Activated CD4-positive, alpha-beta memory T cell treated with anti-CD3 and anti-CD28 coated beads for 36 hours (primary cell): ENCODE measurements around the gene RALGPS1. TPM values are rescaled to one million over a fixed set of nuclear protein-coding genes. Genes with fewer than 3 reads are reported as not detected.
A peak's percentile ranks its signal among the peaks of the same experiment; 100 is the strongest.

Source experiments
- CTCF ChIA-PET: fragments of 350-600 bp; sonication (Branson Sonifier 250); formaldehyde crosslinking; loops from one replicate; lab custom pipeline; 2021; ENCODE audit warnings: antibody characterized with exemption, inconsistent platforms; lab: Charles Lee
- POLR2A ChIA-PET: fragments of 350-600 bp; sonication (Branson Sonifier 250); formaldehyde crosslinking; loops from one replicate; lab custom pipeline; 2021; ENCODE audit warnings: antibody characterized with exemption; lab: Charles Lee
- DNase-seq: peaks from one replicate; pipeline ENCODE4 v3.0.0-alpha.2; 2020
- H3K27ac Mint-ChIP-seq: one replicate; pipeline ENCODE4 v1.8.0; 2021; ENCODE audit warnings: mixed read lengths
- H3K27me3 Mint-ChIP-seq: one replicate; pipeline ENCODE4 v1.8.0; 2021; ENCODE audit warnings: mixed read lengths
- H3K36me3 Mint-ChIP-seq: one replicate; pipeline ENCODE4 v1.8.0; 2021; ENCODE audit warnings: mixed read lengths
- H3K4me1 Mint-ChIP-seq: one replicate; pipeline ENCODE4 v1.8.0; 2021; ENCODE audit warnings: low read depth, mixed read lengths
- H3K4me3 Mint-ChIP-seq: one replicate; pipeline ENCODE4 v1.8.0; 2021; ENCODE audit warnings: mild to moderate bottlenecking, mixed read lengths
- H3K9me3 Mint-ChIP-seq: one replicate; pipeline ENCODE4 v1.8.0; 2021; ENCODE audit warnings: mixed read lengths
- intact Hi-C: fragments of 100-400 bp; cut with micrococcal nuclease; formaldehyde crosslinking; loops from one replicate; pipeline ENCODE4 v1.15.1; 2023
- total RNA-seq, 2 experiments: library from RNA; stranded (reverse); gene quantifications; one replicate each; pipeline ENCODE4 v1.2.3, GENCODE V29; 2021

RALGPS1 gene
- total RNA-seq, 2 experiments from 2014 or later, result 2.1 to 3.1 TPM

GRCh38 chr9:126915846-126916543 is 1.4 kb downstream of the RALGPS1 start:
- no peaks in the 10 kb centered on the region for H3K9me3 Mint-ChIP-seq
- H3K27ac Mint-ChIP-seq, result no peak overlapping the region
- no peaks in the 10 kb centered on the region for H3K36me3 Mint-ChIP-seq
- H3K4me3 Mint-ChIP-seq, result peak overlapping the region; percentile 59
- DNase-seq, result no peak
- POLR2A ChIA-PET, result no interaction called here
- peaks cover 6% of the 10 kb centered on the region for H3K4me1 Mint-ChIP-seq
- CTCF ChIA-PET, result no interaction called here
- intact Hi-C loops, result no loop called here
- H3K27me3 Mint-ChIP-seq, result no peaks in the 10 kb centered on the region

DNA sequence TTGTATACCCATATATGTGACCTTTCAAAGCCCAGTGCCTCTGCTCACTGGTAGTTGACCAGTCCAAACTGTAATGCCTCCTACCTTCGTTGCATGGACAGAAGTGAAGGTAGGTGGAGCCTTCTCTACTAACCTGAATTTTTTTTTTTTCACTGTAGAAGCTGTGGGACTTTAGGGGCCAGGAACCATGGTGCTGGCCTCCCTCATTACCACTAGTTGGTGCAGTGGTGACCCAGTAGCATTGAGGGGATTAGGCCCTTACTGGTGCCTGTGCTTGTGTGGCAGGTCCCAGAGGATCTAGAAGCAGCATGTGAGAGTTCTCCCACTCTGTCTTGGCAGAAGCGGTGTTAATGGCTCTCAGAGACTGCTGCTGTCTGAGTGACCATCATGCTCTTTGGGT is 2.3 kb downstream of the RALGPS1 start:
- POLR2A ChIA-PET, result no interaction called here
- Mint-ChIP-seq H3K9me3 (no peaks in the 10 kb centered on the region), H3K4me3 (peak overlapping the region; percentile 32), H3K27ac (no peak overlapping the region), H3K36me3 (no peaks in the 10 kb centered on the region), H3K27me3 (no peaks in the 10 kb centered on the region), H3K4me1 (peaks cover 6% of the 10 kb centered on the region)
- intact Hi-C loops, result no loop called here
- CTCF ChIA-PET, result interaction anchor here (0.6 to 1.2 kb wide), 2 partner anchors 23 to 76 kb away, joined by 3 read pairs; no protein-coding TSS in a partner anchor
- DNase-seq, result no peak

DNA sequence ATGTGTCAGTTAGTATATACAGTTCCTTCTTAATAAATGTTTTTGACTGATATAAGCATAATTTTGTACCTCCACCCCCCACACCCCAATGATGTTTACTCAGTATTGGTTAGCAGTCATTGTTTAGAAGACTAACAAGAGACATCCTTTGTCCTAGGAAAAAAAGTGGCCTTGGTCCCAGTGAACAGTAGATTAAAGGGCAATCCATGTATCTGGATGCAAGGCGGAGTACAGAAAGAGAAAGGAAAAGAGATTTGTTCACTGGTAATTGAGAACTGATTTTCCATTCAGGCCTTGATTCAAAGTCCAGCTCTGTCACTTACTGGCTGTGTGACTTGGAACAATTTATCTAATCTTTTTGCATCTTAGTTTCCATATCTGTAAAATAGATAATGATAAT is 4.6 kb downstream of the RALGPS1 start:
- DNase-seq, result no peak
- Mint-ChIP-seq H3K27me3 (no peaks in the 10 kb centered on the region), H3K4me3 (no peak overlapping the region), H3K4me1 (peaks cover 6% of the 10 kb centered on the region), H3K9me3 (no peaks in the 10 kb centered on the region), H3K27ac (no peak overlapping the region), H3K36me3 (no peaks in the 10 kb centered on the region)
- intact Hi-C loops, result no loop called here
- ChIA-PET POLR2A (no interaction called here), CTCF (no interaction called here)

DNA sequence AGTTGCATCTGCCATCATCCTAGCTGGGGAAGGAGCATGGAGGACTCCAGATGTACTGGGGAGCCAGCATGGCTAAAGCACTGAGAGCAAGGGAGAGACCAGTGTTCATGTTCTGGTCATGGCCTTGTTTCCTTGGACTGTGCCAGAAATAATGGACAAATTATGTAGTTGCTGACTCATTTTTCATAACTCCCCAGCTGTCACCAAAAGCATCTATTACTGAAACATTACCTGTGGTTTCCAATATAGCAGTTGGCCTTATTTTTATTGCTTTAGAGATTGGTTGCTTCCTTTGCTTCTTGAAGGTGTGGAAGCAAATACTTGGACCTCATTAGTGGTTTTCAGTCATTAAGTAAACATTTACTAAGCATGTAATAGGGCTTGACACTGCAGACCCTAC is 11.3 kb downstream of the RALGPS1 start:
- H3K4me3 Mint-ChIP-seq, result no peak overlapping the region
- H3K27ac Mint-ChIP-seq, result no peak overlapping the region
- DNase-seq, result no peak
- no peaks in the 10 kb centered on the region for H3K4me1 Mint-ChIP-seq
- POLR2A ChIA-PET, result interaction anchor here (0.6 kb wide), 1 partner anchor 40 kb away, joined by 3 read pairs; no protein-coding TSS in a partner anchor
- no peaks in the 10 kb centered on the region for H3K27me3 Mint-ChIP-seq
- no peaks in the 10 kb centered on the region for H3K36me3 Mint-ChIP-seq
- H3K9me3 Mint-ChIP-seq, result no peaks in the 10 kb centered on the region
- CTCF ChIA-PET, result interaction anchor here (0.9 to 1.1 kb wide), 3 partner anchors 9 to 289 kb away, joined by 3 to 4 read pairs (median 4); no protein-coding TSS in a partner anchor
- intact Hi-C loops, result no loop called here

DNA sequence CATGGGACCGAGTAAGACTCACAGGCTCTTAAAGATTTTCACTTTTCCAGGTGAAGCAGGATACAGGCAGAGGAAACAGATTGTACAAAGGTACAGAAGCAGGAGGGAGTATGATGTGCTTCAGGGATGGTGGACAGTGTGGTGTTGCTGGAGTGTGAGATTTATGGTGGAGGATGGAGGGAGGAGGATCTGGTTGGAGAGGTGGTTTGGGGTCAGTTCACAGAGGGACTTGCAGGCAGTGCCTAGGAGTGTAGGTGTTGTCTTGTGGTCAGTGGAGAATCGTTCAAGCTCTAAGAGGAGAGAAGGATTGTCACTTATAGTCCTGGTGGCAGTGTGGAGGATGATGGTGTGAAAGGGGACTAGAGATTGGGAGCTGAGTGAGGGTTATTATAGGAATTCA is 11.8 kb downstream of the RALGPS1 start:
- Mint-ChIP-seq H3K4me1 (no peaks in the 10 kb centered on the region), H3K4me3 (no peak overlapping the region), H3K9me3 (no peaks in the 10 kb centered on the region), H3K27me3 (no peaks in the 10 kb centered on the region), H3K27ac (no peak overlapping the region), H3K36me3 (no peaks in the 10 kb centered on the region)
- POLR2A ChIA-PET, result no interaction called here
- CTCF ChIA-PET, result interaction anchor here (0.9 kb wide), 1 partner anchor 8 kb away, joined by 4 read pairs; no protein-coding TSS in a partner anchor
- intact Hi-C loops, result no loop called here
- DNase-seq, result no peak

DNA sequence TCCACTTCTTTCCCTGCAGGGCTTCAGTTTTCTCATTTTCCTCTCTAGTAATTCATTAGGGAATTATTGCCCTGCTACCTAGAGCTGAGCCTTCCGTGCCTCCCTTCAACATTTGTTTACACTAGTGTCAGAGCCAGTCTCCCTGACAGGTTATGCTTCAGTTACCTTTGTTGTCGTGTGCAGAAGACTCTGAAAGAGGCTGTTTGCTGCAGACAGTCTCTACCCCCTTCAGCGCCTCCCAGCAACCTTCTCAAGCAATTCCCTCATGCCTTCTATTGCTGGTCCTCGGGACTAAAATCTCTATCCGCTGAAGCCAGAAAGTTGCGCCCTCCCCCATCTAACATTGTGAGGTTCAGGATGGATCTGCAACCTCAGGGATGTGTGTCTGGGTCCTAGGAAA is 12.8 kb downstream of the RALGPS1 start:
- DNase-seq, result no peak
- CTCF ChIA-PET, result no interaction called here
- Mint-ChIP-seq H3K36me3 (no peaks in the 10 kb centered on the region), H3K27me3 (no peaks in the 10 kb centered on the region), H3K27ac (no peak overlapping the region), H3K9me3 (no peaks in the 10 kb centered on the region), H3K4me3 (no peak overlapping the region), H3K4me1 (no peaks in the 10 kb centered on the region)
- POLR2A ChIA-PET, result no interaction called here
- intact Hi-C loops, result no loop called here

DNA sequence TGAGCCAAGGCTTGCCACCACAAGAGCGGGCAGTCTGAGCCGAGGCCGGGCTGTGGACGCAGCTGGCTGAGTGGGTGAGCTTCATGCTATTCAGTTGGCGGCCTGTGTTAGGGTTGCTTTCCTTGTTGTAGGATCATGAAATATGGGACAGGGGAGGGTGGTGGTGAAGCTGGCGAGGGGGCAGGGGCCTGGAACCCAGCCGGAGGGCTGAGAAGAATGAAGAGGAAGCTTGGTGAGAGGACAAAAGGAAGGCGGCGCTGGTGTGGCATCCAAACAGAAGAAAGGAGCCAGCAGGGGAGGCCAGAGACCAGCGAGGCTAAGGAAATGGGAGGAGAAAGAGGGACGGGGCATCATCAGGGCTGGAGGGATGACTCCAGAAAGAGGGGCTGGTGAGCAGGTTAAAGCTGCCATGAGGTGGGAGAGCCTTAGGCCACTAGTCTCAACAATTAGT is 18.3 kb downstream of the RALGPS1 start:
- H3K27ac Mint-ChIP-seq, result no peak overlapping the region
- H3K36me3 Mint-ChIP-seq, result no peaks in the 10 kb centered on the region
- intact Hi-C loops, result no loop called here
- ChIA-PET CTCF (no interaction called here), POLR2A (no interaction called here)
- H3K4me3 Mint-ChIP-seq, result no peak overlapping the region
- no peak for DNase-seq
- H3K27me3 Mint-ChIP-seq, result no peaks in the 10 kb centered on the region
- no peaks in the 10 kb centered on the region for H3K4me1 Mint-ChIP-seq
- H3K9me3 Mint-ChIP-seq, result peaks cover 3% of the 10 kb centered on the region

DNA sequence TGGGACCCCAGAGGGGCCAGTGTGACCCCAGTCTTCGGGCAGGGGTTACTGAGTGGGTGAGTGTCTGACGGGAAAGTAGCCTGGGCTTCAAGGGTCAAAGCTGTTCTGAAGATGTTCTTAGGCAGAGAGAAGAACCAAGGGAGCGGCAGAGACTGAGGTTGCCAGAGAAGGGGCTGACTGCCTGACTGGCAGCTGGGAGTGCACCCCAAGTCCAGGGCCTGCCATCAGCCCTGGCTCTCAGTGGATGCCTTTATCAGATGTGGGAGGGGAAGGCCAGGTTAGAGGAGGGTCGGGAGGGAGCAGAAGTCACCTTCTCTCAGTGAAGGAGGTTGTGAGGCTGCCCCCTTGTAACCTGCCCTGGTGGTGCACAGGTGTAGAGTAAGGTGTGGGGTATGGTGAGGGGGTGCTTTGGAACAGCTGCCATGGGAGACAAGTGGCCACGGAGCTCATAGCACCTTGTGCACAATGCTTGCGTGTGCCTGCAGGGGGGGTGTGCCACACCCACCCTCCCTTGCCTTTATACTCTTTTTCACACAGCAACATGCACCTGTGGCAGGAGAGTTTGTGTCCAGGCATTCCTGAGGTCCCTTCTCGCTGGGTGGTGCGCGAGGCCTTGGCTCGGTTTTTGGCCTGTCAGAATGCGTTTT is 18.9 kb downstream of the RALGPS1 start:
- ChIA-PET POLR2A (no interaction called here), CTCF (no interaction called here)
- no peak overlapping the region for H3K27ac Mint-ChIP-seq
- no peaks in the 10 kb centered on the region for H3K27me3 Mint-ChIP-seq
- H3K4me3 Mint-ChIP-seq, result no peak overlapping the region
- H3K36me3 Mint-ChIP-seq, result no peaks in the 10 kb centered on the region
- no peaks in the 10 kb centered on the region for H3K4me1 Mint-ChIP-seq
- intact Hi-C loops, result no loop called here
- no peak for DNase-seq
- H3K9me3 Mint-ChIP-seq, result peaks cover 3% of the 10 kb centered on the region

- intact Hi-C loops, result no loop called here
- no peaks in the 10 kb centered on the region for H3K27me3 Mint-ChIP-seq
- no peaks in the 10 kb centered on the region for H3K4me1 Mint-ChIP-seq
- no peaks in the 10 kb centered on the region for H3K36me3 Mint-ChIP-seq
- H3K4me3 Mint-ChIP-seq, result no peak overlapping the region
- peaks cover 3% of the 10 kb centered on the region for H3K9me3 Mint-ChIP-seq
- no peak for DNase-seq
- POLR2A ChIA-PET, result no interaction called here
- H3K27ac Mint-ChIP-seq, result no peak overlapping the region
- CTCF ChIA-PET, result interaction anchor here (0.7 to 1.1 kb wide), 2 partner anchors 9 to 264 kb away, joined by 4 read pairs; no protein-coding TSS in a partner anchor
These were observed 19.9 kb downstream of the RALGPS1 start for GRCh38 chr9:126934441-126934840.

- no peak overlapping the region for H3K4me3 Mint-ChIP-seq
- no peaks in the 10 kb centered on the region for H3K36me3 Mint-ChIP-seq
- H3K27ac Mint-ChIP-seq, result no peak overlapping the region
- peaks cover 3% of the 10 kb centered on the region for H3K9me3 Mint-ChIP-seq
- POLR2A ChIA-PET, result interaction anchor here (0.9 kb wide), 1 partner anchor 24 kb away, joined by 3 read pairs; no protein-coding TSS in a partner anchor
- no peaks in the 10 kb centered on the region for H3K27me3 Mint-ChIP-seq
- CTCF ChIA-PET, result interaction anchor here (1.5 kb wide), 1 partner anchor 21 kb away, joined by 3 read pairs; the partner anchor contains the start of gene RALGPS1
- no peak for DNase-seq
- peaks cover 2% of the 10 kb centered on the region for H3K4me1 Mint-ChIP-seq
- intact Hi-C loops, result no loop called here
These were observed 21.0 kb downstream of the RALGPS1 start for GRCh38 chr9:126935630-126936029.

- Mint-ChIP-seq H3K27ac (no peak overlapping the region), H3K4me3 (no peak overlapping the region), H3K4me1 (peaks cover 5% of the 10 kb centered on the region), H3K9me3 (peaks cover 3% of the 10 kb centered on the region), H3K36me3 (no peaks in the 10 kb centered on the region), H3K27me3 (no peaks in the 10 kb centered on the region)
- no peak for DNase-seq
- ChIA-PET CTCF (interaction anchor here (0.6 to 6.4 kb wide), 3 partner anchors 113 to 277 kb away, joined by 3 to 148 read pairs (median 6); no protein-coding TSS in a partner anchor), POLR2A (no interaction called here)
- intact Hi-C loops, result no loop called here
These were observed 22.9 kb downstream of the RALGPS1 start for GRCh38 chr9:126937444-126937843.

DNA sequence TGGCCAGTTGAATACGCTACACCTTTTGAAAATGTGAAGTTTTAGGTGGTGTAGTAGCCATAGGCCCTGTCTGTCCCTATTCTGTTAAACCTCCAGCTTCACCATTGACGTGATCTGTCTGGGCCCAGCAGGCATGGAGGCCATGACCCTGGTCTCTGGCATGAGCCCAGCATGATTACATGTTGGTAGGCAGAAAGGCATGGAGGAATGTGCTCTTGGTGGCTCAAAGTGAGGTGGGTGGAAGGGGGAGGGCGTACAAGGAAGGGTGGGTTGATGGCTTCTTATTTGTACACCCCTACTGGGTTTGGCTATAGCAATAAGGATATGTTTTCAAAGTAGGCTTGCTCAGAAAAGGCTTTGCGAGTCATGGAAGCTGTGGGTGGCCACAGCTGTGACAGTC is 23.7 kb downstream of the RALGPS1 start:
- H3K4me1 Mint-ChIP-seq, result peaks cover 5% of the 10 kb centered on the region
- intact Hi-C loops, result no loop called here
- no peak overlapping the region for H3K4me3 Mint-ChIP-seq
- ChIA-PET POLR2A (interaction anchor here (0.6 to 0.7 kb wide), 2 partner anchors 126 to 199 kb away, joined by 3 to 4 read pairs; no protein-coding TSS in a partner anchor), CTCF (interaction anchor here (1.9 to 6.4 kb wide), 3 partner anchors 260 to 276 kb away, joined by 6 to 148 read pairs (median 13); no protein-coding TSS in a partner anchor)
- H3K9me3 Mint-ChIP-seq, result peaks cover 3% of the 10 kb centered on the region
- no peak for DNase-seq
- H3K27ac Mint-ChIP-seq, result no peak overlapping the region
- H3K27me3 Mint-ChIP-seq, result no peaks in the 10 kb centered on the region
- no peaks in the 10 kb centered on the region for H3K36me3 Mint-ChIP-seq
